Osteocyte (in vitro differentiated cells): Measurements from ENCODE around the gene PAPPA2. TPM values are rescaled to one million over a fixed set of nuclear protein-coding genes. Genes with fewer than 3 reads are reported as not detected.
"Not testable (repeated sequence)": the region's sequence is repeated elsewhere in the genome, so short reads cannot be mapped to it uniquely, and the experiment has no call there.

Source experiments
- DNase-seq: peaks from one replicate; pipeline ENCODE4 v3.0.0; 2021; ENCODE audit warnings: mixed read lengths; ENCODE audit not compliant: unreplicated experiment; ENCODE audit errors: extremely low spot score
- H3K27ac Mint-ChIP-seq: one replicate; pipeline ENCODE4 v1.8.0; 2021; ENCODE audit warnings: mild to moderate bottlenecking, mixed read lengths; ENCODE audit not compliant: unreplicated experiment
- H3K27me3 Mint-ChIP-seq: one replicate; pipeline ENCODE4 v1.8.0; 2021; ENCODE audit warnings: mixed read lengths; ENCODE audit not compliant: unreplicated experiment
- H3K36me3 Mint-ChIP-seq: one replicate; pipeline ENCODE4 v1.8.0; 2021; ENCODE audit warnings: mixed read lengths; ENCODE audit not compliant: unreplicated experiment
- H3K4me1 Mint-ChIP-seq: one replicate; pipeline ENCODE4 v1.8.0; 2021; ENCODE audit warnings: mixed read lengths; ENCODE audit not compliant: unreplicated experiment
- H3K4me3 Mint-ChIP-seq: one replicate; pipeline ENCODE4 v1.8.0; 2021; ENCODE audit warnings: mild to moderate bottlenecking, moderate library complexity, mixed read lengths; ENCODE audit not compliant: unreplicated experiment
- H3K9me3 Mint-ChIP-seq: one replicate; pipeline ENCODE4 v1.8.0; 2021; ENCODE audit warnings: mixed read lengths; ENCODE audit not compliant: unreplicated experiment
- CTCF ChIP-seq: fragments of 200-600 bp; sonication (generic); IDR thresholded peaks from 2 replicates; pipeline ENCODE4 v1.5.0; 2021; ENCODE audit warnings: antibody characterized with exemption, mild to moderate bottlenecking, moderate library complexity
- long read RNA-seq: library from polyadenylated mRNA; unstranded; transcript quantifications from one replicate; pipeline ENCODE4 v2.0.0, GENCODE V29; 2021
- total RNA-seq: library from RNA; stranded (reverse); gene quantifications from 2 replicates; pipeline ENCODE4 v1.2.1, GENCODE V29; 2021

The PAPPA2 gene
- 0.35 TPM in 1 of 2 replicates, not detected in the other for total RNA-seq
- long read RNA-seq, result 0 reads

- peaks cover 10% of the 10 kb centered on the region for H3K9me3 Mint-ChIP-seq
- H3K4me3 Mint-ChIP-seq, result no peak within 1 kb of the TSS
- H3K36me3 Mint-ChIP-seq, result no peaks in the 10 kb centered on the region
- no peaks in the 10 kb centered on the region for H3K4me1 Mint-ChIP-seq
- H3K27ac Mint-ChIP-seq, result no peak within 1 kb of the TSS
- DNase-seq, result no peak
- TF ChIP-seq CTCF, result no peak
- no peaks in the 10 kb centered on the region for H3K27me3 Mint-ChIP-seq
Measured at GRCh38 chr1:176462674-176463378, at the start of gene PAPPA2. Gene PAPPA2 (plus strand): TSS chr1:176463175. CDS start chr1:176556323, 93,148 bp downstream.

GRCh38 chr1:176416777-176417176 lies 46.2 kb upstream of the PAPPA2 start:
- Mint-ChIP-seq H3K36me3 (no peaks in the 10 kb centered on the region), H3K9me3 (peaks cover 9% of the 10 kb centered on the region), H3K27me3 (no peaks in the 10 kb centered on the region), H3K4me1 (no peaks in the 10 kb centered on the region), H3K4me3 (no peak overlapping the region), H3K27ac (no peak overlapping the region)
- no peak for DNase-seq
- no peak for TF ChIP-seq CTCF

- not testable (repeated sequence) for H3K4me1 Mint-ChIP-seq, DNase-seq, H3K36me3 Mint-ChIP-seq, H3K27ac Mint-ChIP-seq, H3K4me3 Mint-ChIP-seq, H3K27me3 Mint-ChIP-seq
- peaks cover 25% of the 10 kb centered on the region for H3K9me3 Mint-ChIP-seq
Measured at GRCh38 chr1:176419608-176420007, 43.4 kb upstream of the PAPPA2 start.

- peaks cover 11% of the 10 kb centered on the region for H3K9me3 Mint-ChIP-seq
- no peaks in the 10 kb centered on the region for H3K27me3 Mint-ChIP-seq
- H3K4me3 Mint-ChIP-seq, result no peak overlapping the region
- no peak for DNase-seq
- H3K27ac Mint-ChIP-seq, result no peak overlapping the region
- no peaks in the 10 kb centered on the region for H3K36me3 Mint-ChIP-seq
- no peak for TF ChIP-seq CTCF
- no peaks in the 10 kb centered on the region for H3K4me1 Mint-ChIP-seq
Measured at GRCh38 chr1:176434234-176434633, 28.7 kb upstream of the PAPPA2 start.

- no peak for DNase-seq
- H3K4me1 Mint-ChIP-seq, result no peaks in the 10 kb centered on the region
- TF ChIP-seq CTCF, result no peak
- H3K4me3 Mint-ChIP-seq, result no peak overlapping the region
- H3K27ac Mint-ChIP-seq, result no peak overlapping the region
- H3K27me3 Mint-ChIP-seq, result no peaks in the 10 kb centered on the region
- peaks cover 16% of the 10 kb centered on the region for H3K9me3 Mint-ChIP-seq
- no peaks in the 10 kb centered on the region for H3K36me3 Mint-ChIP-seq
Measured at GRCh38 chr1:176436251-176436650, 26.7 kb upstream of the PAPPA2 start.
